HUES6 (cell line): Measurements from ENCODE around the gene CD44.

Experiments used
- H3K27ac ChIP-seq: 2 replicates; pipeline ENCODE4 v1.7.0; 2013; ENCODE audit warnings: low read depth, mild to moderate bottlenecking, low read length, inconsistent platforms
- H3K27me3 ChIP-seq: 2 replicates; pipeline ENCODE4 v1.6.1; 2013; ENCODE audit warnings: low read length; ENCODE audit not compliant: control insufficient read depth, insufficient read depth
- H3K36me3 ChIP-seq: 2 replicates; pipeline ENCODE4 v1.6.1; 2013; ENCODE audit warnings: low read length; ENCODE audit not compliant: control insufficient read depth, insufficient read depth
- H3K4me1 ChIP-seq: 2 replicates; pipeline ENCODE4 v1.6.1; 2013; ENCODE audit warnings: low read length; ENCODE audit not compliant: control insufficient read depth, insufficient read depth
- H3K4me3 ChIP-seq: 2 replicates; pipeline ENCODE4 v1.5.1; 2013; ENCODE audit warnings: low read depth, low read length
- H3K9ac ChIP-seq: one replicate; pipeline ENCODE4 v1.6.1; 2013; ENCODE audit warnings: mild to moderate bottlenecking, low read length
- H3K9me3 ChIP-seq: 2 replicates; pipeline ENCODE4 v1.6.1; 2013; ENCODE audit warnings: low read depth, low read length; ENCODE audit not compliant: control insufficient read depth, insufficient read depth

Gene CD44

DNA sequence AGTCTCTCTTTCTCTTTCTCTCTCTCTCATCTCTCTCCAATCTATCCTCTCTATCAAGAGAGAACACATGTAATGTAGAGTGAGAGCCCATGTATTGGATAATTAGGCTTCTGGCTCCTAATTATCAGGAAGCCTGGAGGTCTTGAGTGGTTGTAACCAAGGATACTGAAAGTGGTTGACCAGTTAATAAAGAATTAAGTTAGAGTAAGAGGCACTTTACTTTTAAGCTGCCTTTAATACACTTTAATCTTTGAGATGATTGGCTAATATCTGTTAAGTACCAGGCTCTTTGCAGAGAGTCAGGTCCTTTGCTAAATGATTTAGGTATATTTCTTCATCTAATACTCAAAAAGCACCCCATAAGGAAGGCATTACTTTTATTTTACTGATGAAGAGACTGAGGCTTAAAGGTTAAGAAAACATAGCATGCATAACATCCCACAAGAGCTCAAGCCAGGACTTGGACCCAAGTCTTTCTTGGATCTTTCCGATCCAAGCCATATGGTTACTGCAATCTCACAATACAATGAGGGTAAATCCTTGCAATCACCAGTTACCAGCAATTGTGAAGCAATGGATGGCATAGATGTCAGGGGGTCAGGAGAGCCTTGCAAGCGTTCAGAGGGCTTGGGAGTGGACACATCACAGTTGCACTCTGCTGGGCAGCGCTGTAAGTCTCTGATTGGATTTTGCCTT is 22.1 kb downstream of the CD44 start:
- Histone ChIP-seq H3K9ac (no peak overlapping the region), H3K36me3 (no peaks in the 10 kb centered on the region), H3K27ac (no peak overlapping the region)

DNA sequence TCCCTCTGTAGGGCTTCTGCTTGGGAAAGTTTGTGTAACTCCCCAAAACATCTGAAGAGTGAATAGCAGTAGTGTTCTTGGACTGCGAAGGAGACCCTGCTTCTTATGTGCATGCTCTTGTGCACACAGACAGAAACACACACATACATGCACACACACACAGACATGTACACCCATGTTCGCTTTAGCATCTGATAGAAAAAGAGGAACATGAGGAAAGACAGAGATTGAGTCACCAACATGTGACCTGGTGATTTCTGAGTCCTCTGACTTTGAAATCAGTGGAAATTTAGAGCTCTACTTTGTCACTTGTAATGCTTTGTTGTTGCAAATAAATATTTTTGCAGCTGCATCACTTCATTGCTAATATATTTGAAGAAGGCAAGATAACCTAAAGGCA is 23.8 kb downstream of the CD44 start:
- Histone ChIP-seq H3K27ac (no peak overlapping the region), H3K9ac (no peak overlapping the region), H3K36me3 (no peaks in the 10 kb centered on the region), H3K9me3 (no peaks in the 10 kb centered on the region), H3K4me3 (no peak overlapping the region), H3K4me1 (peaks cover 36% of the 10 kb centered on the region), H3K27me3 (no peaks in the 10 kb centered on the region)

More for the DNA sequence above, 22.1 kb downstream of the CD44 start:
- Histone ChIP-seq H3K4me3 (no peak overlapping the region), H3K9me3 (no peaks in the 10 kb centered on the region), H3K4me1 (peaks cover 39% of the 10 kb centered on the region), H3K27me3 (no peaks in the 10 kb centered on the region)

DNA sequence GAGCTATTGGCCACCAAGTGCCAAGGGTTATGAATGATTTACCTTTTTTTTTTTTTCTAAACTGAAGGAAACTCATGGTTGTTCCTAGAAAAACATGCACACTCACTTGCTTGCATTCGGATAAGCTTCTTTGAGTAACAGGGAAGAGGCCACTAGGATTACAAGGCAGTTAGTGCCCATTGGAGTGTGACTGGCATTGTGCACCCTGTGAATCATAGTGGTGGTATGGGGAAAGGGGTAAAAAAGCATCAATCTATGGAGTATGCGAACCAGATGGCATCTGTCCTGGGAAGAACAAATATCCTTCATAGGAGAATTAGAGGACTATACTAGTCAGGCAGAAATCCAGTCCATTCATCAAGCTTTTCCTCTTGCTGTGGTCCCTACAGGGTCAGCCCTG is 24.2 kb downstream of the CD44 start:
- no peaks in the 10 kb centered on the region for H3K9me3 ChIP-seq
- no peak overlapping the region for H3K4me3 ChIP-seq
- H3K27ac ChIP-seq: no peak overlapping the region
- H3K9ac ChIP-seq: no peak overlapping the region
- no peaks in the 10 kb centered on the region for H3K36me3 ChIP-seq
- H3K4me1 ChIP-seq: peaks cover 31% of the 10 kb centered on the region
- no peaks in the 10 kb centered on the region for H3K27me3 ChIP-seq

DNA sequence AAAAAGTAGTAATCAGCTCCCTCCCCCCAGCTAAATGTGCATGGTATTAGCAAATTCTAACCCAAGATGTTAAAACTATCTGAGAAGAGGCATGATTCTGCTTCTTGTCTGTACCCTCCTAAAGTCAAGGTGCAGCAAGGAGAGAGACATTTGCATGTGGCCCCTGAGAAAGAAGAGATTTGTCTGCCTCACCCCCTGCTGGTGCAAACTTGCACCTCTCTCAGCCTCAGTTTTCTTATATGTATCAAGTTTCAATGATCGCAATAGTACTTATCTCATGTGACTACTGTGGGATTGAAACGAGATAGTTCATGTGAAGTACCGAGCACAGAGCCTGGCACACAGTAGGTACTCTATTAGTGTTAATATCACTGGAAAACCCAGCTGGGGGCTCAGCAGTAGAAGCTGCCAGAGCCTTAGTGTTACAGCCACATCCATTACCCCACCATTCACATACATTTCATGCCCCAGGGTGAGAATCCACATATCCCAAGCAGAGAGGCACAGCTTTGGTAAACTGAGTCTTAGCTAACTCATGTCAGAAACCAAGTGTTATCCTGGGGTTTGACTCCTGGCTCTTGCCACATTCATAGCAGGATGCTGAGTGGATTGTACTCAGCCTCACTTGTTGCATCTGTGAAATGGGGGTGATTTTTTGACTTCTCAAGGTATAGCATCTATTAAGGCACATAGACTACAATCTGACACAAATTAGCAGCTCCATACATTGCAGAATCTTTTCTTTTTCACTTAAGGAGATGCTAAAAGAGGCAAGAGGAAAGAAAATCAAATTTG is 24.9 kb downstream of the CD44 start:
- Histone ChIP-seq H3K4me1 (peaks cover 24% of the 10 kb centered on the region), H3K27ac (no peak overlapping the region), H3K9ac (no peak overlapping the region), H3K4me3 (no peak overlapping the region), H3K36me3 (no peaks in the 10 kb centered on the region), H3K27me3 (no peaks in the 10 kb centered on the region), H3K9me3 (no peaks in the 10 kb centered on the region)

DNA sequence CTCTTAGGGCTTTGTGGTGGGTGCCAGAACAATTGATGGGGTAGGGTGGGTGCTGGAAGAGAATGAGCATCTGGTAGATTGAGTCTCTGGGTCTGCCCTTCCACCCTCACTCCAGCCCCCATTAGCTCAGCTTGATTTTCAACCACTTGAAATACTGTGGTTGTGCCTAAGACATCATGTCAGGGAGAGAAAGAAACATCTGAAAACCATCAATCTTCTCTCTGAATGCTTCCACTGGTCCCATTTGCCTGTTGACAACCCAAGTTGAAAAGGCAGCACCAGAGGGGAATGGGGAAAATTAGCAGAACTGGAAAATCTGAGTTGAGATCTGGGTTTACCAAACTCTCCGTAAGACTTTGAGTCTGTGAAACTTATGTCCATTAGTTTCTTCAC is 26.1 kb downstream of the CD44 start:
- Histone ChIP-seq H3K36me3 (no peaks in the 10 kb centered on the region), H3K27me3 (no peaks in the 10 kb centered on the region), H3K27ac (no peak overlapping the region), H3K4me3 (no peak overlapping the region), H3K9me3 (no peaks in the 10 kb centered on the region), H3K4me1 (peaks cover 17% of the 10 kb centered on the region), H3K9ac (no peak overlapping the region)

DNA sequence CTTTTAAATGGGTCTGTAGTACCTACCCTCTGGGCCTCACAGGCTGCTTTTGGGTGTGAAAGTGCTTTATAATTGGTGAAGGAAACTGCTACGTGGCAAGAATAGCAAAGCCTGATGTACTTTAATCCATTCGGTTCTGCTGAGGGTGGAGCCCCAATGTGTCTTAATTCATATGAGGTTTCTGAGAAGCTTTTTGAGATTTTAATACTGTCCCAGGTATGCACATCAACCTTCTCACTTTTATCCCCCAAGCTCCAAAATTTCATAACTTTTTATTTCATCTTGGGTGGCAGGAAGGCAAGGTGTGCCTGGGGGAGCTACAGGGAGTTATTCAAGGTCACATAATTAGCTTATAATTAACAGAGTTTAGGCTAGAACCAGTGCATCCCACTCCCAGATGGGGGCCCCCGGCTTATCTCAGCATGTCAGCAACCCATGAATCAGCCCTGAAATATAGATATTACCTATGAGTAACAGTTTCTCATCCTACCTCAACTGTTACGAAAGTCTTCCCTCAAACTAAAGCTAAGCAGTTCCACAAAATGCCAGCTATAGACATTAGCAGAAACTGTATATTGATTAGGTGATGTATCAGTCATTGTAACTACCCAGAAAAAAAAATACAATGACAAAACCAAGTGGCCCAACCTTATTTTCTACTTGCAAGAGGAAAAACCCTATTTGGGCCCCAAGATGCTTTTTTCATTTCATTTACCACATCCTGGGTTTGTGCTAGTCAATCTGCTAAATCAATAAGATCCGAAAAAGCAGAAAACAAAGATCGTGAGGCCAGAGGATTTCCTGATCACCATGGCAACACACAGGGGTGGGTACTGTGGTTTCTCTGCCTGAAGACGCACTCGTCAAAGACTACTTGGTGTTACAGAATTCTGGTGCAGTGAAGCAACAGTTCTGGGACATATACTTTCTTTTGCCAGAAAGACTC is 26.7 kb downstream of the CD44 start:
- Histone ChIP-seq H3K4me3 (no peak overlapping the region), H3K27ac (no peak overlapping the region), H3K4me1 (peaks cover 17% of the 10 kb centered on the region), H3K9me3 (no peaks in the 10 kb centered on the region), H3K27me3 (no peaks in the 10 kb centered on the region), H3K9ac (no peak overlapping the region), H3K36me3 (no peaks in the 10 kb centered on the region)

DNA sequence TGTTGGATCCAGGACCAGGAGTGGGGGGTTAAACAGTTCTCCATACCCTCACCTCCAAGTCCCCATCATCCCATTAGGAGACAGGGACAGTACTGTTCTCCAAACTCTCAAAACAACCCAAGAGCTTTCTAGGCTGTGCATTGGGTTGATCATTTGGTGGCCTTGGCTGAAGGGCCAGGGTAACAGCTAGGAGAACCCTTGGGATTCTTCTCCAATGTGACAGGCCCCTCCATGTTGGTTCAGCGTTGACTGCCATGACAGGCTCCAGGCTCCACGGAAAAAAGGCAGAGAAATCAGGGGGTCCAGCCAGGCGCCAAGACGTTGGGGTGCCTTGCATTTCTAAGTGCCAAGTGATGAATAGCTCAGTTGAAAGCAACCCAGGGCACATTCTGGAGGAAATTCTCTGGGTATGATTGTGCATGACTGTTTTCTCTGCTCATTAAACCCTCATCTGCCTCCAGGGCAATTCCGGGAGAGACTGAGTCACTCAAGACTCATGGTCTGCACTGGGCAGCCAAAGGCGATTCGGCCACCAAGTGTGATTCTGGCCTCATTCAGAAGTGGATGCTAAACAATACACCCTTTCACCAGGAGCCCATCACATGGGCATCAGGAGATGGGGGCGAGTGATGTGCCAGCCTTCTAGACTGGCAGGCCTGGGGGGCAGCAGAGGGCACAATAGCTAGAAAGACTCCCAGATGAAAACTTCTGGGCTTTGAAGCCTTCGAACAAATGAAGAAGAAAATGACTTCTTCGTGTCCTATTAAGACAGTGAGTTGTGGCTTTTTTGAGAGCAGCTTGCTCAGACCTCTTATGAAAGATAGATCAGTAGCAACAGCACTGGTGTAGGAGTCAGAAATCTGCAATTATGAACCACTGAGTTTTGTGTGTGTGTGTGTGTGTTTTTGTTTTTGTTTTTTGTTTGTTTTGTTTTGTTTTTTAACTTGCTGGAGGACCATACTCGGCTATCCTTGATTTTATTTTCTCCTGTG is 27.7 kb downstream of the CD44 start:
- Histone ChIP-seq H3K9me3 (no peaks in the 10 kb centered on the region), H3K4me1 (peaks cover 17% of the 10 kb centered on the region), H3K27ac (no peak overlapping the region), H3K4me3 (no peak overlapping the region), H3K36me3 (no peaks in the 10 kb centered on the region), H3K9ac (no peak overlapping the region), H3K27me3 (no peaks in the 10 kb centered on the region)

DNA sequence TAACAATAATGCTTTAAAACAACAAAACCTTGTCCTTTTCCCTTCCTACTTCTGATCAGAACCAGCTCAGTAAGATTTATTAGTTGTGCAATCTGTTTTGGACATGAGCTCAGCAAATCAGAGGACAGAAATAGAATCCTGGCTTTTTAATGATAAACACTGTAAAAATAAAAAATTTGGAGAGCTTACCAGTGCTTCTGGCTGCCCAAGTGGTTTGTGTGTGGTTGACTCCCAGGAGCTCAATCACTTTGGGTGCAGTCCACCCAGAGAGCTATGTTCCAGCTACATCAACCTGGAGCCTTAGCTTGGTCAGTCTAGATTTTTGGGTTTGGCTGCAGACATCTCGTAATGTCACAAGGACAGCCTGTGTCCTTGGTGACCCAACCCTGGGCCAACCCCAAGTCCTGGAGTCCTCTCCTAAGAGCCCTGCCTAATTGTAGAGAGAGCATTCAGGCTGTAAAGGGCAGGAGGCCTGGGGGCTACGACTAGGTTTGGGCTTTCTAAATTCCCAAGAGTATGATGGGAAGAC is 28.5 kb downstream of the CD44 start:
- Histone ChIP-seq H3K9me3 (no peaks in the 10 kb centered on the region), H3K4me1 (peaks cover 15% of the 10 kb centered on the region), H3K27ac (no peak overlapping the region), H3K36me3 (no peaks in the 10 kb centered on the region), H3K9ac (no peak overlapping the region), H3K4me3 (no peak overlapping the region), H3K27me3 (no peaks in the 10 kb centered on the region)

DNA sequence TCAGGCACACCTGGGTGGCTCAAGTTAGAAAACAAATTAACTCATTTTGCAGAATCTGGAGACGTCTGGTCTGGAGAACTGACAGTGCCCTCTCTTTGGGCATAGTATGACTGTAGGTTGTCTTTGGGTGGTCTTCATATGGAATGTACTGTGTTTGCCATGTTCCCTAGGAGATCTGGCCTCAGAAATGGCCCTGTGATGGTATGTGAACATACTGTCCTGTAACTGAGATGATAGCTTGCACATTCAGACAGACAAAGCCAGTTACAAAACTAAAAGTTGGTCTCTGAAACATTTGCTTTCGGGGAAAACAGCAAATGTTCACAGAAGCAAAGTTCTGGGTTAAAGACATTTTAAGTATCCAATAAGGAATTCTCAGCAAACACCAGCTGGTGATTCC is 29.7 kb downstream of the CD44 start:
- H3K36me3 ChIP-seq: no peaks in the 10 kb centered on the region
- no peaks in the 10 kb centered on the region for H3K27me3 ChIP-seq
- H3K9ac ChIP-seq: no peak overlapping the region
- peaks cover 14% of the 10 kb centered on the region for H3K4me1 ChIP-seq
- no peak overlapping the region for H3K4me3 ChIP-seq
- H3K27ac ChIP-seq: no peak overlapping the region
- H3K9me3 ChIP-seq: no peaks in the 10 kb centered on the region

DNA sequence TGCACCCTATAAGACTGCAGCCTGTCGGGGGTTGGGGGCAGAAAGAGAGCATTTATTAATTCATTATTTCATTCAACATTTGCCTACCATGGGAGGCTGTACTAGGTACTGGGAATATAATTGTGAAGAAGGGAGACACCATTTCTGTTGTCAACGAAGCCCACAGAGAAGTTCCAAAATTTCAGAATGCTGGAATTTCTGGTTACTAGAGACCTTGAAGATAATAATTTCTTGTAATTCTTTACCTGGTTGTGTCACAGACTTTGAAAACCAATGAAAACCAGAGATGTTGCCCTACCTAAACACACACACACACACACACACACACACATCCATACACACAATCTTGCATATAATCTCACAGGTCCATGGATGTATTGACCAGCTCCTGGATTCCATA is 30.1 kb downstream of the CD44 start:
- H3K27me3 ChIP-seq: no peaks in the 10 kb centered on the region
- H3K36me3 ChIP-seq: no peaks in the 10 kb centered on the region
- H3K27ac ChIP-seq: no peak overlapping the region
- peaks cover 14% of the 10 kb centered on the region for H3K4me1 ChIP-seq
- no peak overlapping the region for H3K9ac ChIP-seq
- no peaks in the 10 kb centered on the region for H3K9me3 ChIP-seq
- H3K4me3 ChIP-seq: no peak overlapping the region
